Prostate gland (tissue), 2 donors: Measurements from ENCODE around the gene MPL.

Source experiments
- POLR2A ChIP-seq: fragments of 450-650 bp; IDR thresholded peaks from one replicate; pipeline ENCODE4 v1.6.1; 2016; ENCODE audit warnings: antibody characterized with exemption, mild to moderate bottlenecking
- POLR2AphosphoS5 ChIP-seq: sonication (generic); formaldehyde crosslinking; IDR thresholded peaks from one replicate; pipeline ENCODE4 v1.6.1; 2017; ENCODE audit warnings: antibody characterized with exemption
- TF ChIP-seq, protein P1 (sequence below), 4 experiments: fragments of 200-600 bp in 2 of 4; fragments of 450-650 bp in 2 of 4; sonication (generic) in 2 of 4; IDR thresholded peaks; 1 replicate in 3 of 4; 2 replicates in 1 of 4; pipeline ENCODE4 v1.5.1; 2016 to 2019; ENCODE audit warnings: antibody characterized with exemption in 4 of 4, mild to moderate bottlenecking in 2 of 4, moderate library complexity in 2 of 4

- TF ChIP-seq, protein P1, sequence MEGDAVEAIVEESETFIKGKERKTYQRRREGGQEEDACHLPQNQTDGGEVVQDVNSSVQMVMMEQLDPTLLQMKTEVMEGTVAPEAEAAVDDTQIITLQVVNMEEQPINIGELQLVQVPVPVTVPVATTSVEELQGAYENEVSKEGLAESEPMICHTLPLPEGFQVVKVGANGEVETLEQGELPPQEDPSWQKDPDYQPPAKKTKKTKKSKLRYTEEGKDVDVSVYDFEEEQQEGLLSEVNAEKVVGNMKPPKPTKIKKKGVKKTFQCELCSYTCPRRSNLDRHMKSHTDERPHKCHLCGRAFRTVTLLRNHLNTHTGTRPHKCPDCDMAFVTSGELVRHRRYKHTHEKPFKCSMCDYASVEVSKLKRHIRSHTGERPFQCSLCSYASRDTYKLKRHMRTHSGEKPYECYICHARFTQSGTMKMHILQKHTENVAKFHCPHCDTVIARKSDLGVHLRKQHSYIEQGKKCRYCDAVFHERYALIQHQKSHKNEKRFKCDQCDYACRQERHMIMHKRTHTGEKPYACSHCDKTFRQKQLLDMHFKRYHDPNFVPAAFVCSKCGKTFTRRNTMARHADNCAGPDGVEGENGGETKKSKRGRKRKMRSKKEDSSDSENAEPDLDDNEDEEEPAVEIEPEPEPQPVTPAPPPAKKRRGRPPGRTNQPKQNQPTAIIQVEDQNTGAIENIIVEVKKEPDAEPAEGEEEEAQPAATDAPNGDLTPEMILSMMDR (IDR thresholded peaks at IDR 0.05) = peak in 2 of 4 experiments; percentile 36 to 37
- TF ChIP-seq POLR2A (no peak), POLR2AphosphoS5 (peak; percentile 26)
These were observed 45.8 kb downstream of the MPL start for GRCh38 chr1:43383449-43383848.
